HG02840 (cell line): Measurements from ENCODE around the gene GLRX3.

Source experiments
- ATAC-seq: cut with Tn5 transposase; IDR thresholded peaks from one replicate; pipeline ENCODE4 v1.9.1; 2021; ENCODE audit warnings: mild to moderate bottlenecking, moderate library complexity, moderate number of reproducible peaks; ENCODE audit not compliant: unreplicated experiment, low FRiP score

The GLRX3 gene

GRCh38 chr10:130137090-130137448, 878 bp downstream of the GLRX3 start:
- ATAC-seq: no peak

DNA sequence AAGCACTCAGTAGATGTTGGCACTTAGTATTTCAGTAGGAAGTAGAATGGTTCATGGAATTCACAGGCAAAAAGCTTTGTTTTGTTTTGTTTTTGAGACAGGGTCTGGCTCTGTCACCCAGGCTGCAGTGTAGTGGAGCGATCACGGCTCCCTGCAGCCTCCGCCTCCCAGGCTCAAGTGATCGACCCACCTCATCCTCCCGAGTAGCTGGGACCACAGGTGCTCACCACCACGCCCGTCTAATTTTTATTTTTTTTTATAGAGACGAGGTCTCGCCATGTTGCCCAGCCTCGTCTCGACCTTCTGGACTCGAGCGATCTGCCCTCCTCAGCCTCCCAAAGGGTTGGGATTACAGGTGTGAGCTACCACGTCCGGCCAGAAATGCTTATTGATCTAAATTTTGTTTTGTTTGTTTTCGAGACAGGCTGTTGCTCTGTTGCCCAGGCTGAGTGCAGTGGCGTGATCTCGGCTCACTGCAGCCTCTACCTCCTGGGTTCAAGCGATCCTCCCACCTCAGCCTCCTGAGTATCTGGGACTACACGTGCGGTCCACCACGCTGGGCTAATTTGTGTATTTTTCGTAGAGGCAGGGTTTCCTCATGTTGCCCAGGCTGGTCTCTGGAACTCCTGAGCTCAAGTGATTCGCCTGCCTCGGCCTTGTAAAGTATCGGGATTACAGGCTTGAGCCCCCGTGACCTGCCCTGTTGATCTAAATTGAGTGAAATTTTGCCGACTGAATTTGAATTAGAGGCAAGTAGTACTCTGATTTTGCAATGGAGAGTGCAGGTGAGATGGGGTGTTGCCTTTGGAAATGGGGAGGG, 1.7 kb downstream of the GLRX3 start:
- no peak for ATAC-seq

GRCh38 chr10:130138479-130138866, 2.3 kb downstream of the GLRX3 start:
- ATAC-seq: no peak

- ATAC-seq: no peak
Measured at GRCh38 chr10:130140425-130140824, 4.2 kb downstream of the GLRX3 start.

DNA sequence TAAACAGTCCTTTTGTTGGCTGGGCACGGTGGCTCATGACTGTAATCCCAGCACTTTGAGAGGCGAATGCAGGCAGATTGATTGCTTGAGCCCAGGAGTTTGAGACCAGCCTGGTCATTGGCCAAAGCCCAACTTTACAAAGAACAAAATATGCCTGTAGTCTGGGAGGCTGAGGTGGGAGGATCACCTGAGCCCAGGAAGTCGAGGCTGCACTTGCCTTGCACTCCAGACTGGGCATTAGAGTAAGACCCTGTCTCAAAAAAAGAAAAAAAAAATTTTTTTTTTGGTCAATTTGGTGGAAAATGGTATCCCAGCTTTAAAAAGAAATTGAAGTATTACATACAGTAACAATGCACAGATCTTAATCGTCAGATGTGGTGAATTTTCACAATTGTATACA, 4.8 kb downstream of the GLRX3 start:
- ATAC-seq: no peak

DNA sequence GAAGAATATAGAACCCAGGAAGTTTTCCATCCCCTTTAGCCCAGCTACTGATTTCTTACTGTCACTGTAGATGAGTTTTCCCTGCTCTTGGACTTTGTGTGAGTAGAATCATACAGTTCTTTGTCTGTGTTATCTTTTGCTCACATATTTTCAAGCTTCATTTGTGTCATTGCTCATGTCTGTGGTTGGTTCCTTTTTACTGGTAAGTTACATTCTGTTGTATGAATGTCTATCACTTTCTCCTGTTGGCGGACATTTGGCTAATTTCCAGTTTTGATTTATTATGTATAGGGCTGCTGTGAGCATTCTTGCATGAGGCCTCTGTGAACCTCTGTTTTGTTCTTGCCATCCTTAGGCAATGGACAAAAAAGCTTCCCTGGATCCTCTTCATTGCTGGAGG, 5.3 kb downstream of the GLRX3 start:
- peak; percentile 22 for ATAC-seq

- peak; percentile 87 for ATAC-seq
Measured at GRCh38 chr10:130141878-130142277, 5.7 kb downstream of the GLRX3 start.

DNA sequence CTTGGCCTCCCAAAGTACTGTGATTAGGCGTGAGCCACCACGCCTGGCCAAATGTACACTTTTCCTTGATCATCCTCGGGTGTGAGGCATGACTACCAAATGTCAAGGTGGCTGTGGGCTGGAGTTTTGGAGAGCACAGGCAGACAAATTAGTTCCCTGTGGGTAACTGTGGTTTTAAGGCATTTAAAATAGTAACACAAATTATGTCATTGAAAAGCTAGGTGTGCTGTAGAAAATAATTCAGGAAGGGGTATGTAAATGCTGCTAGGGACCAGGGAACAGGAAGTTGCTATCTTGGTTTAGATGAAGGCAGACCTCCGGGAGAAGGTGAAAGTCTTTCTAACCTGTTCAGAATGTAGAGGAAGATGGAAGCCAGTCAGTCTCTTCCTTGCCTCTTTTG, 9.9 kb downstream of the GLRX3 start:
- ATAC-seq: no peak

GRCh38 chr10:130159192-130159794, 23.1 kb downstream of the GLRX3 start:
- ATAC-seq: no peak

DNA sequence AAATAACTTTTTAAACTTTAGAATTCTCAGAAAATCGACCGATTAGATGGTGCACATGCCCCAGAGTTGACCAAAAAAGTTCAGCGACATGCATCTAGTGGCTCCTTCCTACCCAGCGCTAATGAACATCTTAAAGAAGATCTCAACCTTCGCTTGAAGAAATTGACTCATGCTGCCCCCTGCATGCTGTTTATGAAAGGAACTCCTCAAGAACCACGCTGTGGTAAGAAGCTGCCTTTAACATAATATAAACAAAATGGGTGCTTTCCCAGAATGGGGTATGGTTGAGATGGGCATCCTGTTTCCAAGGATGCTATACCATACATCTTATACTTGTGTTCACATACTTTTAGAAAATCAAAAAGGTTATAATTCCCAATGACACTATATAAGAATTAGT, 24.6 kb downstream of the GLRX3 start:
- no peak for ATAC-seq

DNA sequence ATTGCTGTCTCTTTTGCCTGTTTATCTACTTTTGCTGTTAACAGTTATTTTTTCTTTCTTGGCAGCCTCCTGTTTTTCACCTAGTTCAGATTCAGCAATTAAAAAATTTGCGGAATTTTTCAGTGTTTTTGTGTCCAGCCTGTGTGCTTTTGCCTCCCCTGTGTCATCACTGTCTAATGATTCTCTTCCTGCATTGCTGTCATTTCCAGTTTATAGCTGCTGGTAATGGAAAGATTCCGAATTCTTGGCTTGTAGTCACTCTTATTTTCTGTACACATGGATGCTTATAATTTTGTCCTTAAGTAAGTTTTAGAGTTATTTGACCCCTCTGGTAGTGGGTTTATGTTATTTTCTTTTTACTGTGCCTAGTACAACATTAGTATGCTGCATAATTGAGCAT, 25.1 kb downstream of the GLRX3 start:
- no peak for ATAC-seq

- no peak for ATAC-seq
Measured at GRCh38 chr10:130167193-130167592, 31.0 kb downstream of the GLRX3 start.

- no peak for ATAC-seq
Measured at GRCh38 chr10:130167707-130168106, 31.5 kb downstream of the GLRX3 start.

DNA sequence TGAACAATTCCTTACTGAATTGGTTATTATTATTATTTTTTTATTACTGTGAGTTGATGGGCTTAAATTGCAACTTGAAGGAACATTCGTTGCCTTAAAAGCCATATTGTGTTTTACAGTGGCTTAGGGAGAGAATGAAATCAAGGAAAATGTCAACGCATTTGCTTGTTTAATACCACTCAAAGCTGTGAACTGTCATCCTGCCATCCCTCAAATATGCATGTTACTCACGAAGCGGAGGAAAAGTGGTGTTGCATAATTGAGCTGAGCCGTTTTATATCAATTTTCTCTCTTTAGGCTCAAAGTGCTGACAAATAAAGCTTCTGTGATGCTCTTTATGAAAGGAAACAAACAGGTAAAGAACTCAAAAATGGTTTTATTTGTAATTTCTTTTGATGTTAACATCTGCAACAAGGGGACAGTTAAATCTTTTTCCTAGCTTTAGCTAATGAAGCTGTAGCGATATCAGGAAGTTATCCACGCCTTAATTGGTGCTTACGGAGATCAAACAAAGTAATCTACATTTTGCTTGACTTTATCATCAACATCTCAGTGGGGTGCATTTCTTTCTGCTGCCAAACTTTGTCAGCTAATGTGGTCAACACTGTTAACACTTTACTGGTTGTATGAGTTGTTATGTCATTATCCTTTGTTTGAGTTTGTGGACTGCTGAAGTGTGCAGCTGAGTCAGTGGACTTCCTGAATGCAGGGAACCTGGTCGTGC, 33.1 kb downstream of the GLRX3 start:
- no peak for ATAC-seq

GRCh38 chr10:130171196-130171595, 35.0 kb downstream of the GLRX3 start:
- no peak for ATAC-seq

GRCh38 chr10:130174328-130174727, 38.1 kb downstream of the GLRX3 start:
- ATAC-seq: no peak

DNA sequence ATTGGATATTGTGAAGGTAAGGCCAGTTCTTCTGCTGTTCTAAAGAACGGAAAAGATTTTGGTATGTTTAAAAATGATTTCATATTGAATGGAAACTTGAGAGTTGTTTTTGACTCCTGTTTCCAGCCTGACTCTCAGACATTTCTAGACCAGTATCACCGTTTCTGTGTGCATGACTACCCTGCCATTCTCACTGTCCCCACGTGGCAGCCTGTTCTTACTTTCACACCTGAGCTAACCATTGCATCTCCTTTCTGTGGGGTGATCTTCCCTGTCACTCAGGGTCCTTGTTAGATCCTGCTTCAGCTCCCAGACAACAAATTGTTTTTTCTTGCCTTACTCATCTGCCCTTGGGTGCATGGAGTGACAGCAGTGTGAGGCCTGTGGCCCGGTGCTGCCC, 38.9 kb downstream of the GLRX3 start:
- ATAC-seq: no peak

- ATAC-seq: no peak
Measured at GRCh38 chr10:130177250-130177649, 41.1 kb downstream of the GLRX3 start.

GRCh38 chr10:130179640-130180039, 43.4 kb downstream of the GLRX3 start:
- no peak for ATAC-seq

DNA sequence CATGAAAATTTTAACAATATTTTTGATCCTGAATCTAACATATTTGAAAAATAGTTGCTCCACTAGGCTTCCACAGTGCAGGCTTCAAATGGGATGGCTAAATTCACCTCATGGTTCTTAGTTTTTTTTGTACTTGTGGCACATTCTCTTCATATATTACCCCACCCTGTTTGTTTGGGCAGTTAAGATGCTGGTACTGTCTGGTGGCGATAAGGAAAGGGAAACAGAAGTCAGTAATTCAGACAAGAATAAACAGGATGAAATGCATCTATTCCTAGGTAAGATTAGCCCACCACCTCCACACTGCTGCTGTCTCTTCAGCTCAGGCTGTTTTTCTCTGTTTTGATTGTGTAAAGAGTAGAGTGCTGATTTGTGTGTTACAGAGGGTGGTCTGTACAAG, 44.2 kb downstream of the GLRX3 start:
- no peak for ATAC-seq

GRCh38 chr10:130181858-130182257, 45.7 kb downstream of the GLRX3 start:
- no peak for ATAC-seq

DNA sequence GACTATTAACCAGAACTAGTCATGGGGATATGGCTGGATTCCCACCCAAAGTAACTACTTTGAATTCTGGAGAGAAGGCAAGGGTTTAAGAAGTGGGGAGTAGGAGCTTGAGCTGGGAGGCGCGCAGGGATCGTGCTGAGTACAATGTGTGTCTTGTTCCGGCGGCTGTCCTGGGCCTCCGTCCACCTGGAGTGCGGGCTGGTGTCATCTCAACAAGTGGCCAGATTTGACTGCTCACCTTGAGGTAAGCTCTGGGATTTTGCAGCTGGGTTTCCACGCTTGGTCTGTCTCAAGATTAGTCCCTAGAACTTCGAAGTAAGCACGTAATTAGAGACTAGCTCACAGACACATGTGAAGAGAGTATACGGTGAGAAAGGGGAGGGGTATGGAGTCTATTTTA, 49.4 kb downstream of the GLRX3 start:
- no peak for ATAC-seq
